ENCODE measurements around the gene AMBN. TPM values are rescaled to one million over a fixed set of nuclear protein-coding genes. Genes with fewer than 3 reads are reported as not detected.

The AMBN gene
- total and polyA plus RNA-seq, 10 donors, result not detected

DNA sequence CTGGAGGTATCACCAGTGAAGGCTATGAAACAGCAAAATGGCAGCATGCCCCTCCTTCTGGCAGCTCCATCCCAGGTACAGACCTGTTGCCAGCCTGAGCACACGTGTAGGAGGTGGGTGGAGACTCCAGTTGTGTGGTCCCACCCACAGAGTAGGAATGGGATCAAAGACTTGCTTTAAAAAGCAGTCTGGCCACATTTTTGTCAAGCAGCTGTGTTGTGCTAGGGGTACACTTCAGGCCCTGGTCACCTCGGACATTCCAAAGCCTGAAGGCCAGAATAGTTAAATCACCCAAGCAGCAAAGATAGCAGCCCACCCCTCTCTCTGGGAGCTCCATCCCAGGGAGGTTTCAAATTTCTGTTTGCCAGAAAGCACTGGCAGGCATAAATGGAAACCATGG is 20.3 kb upstream of the AMBN start:
- Histone ChIP-seq H3K36me3 (no peaks in the 10 kb centered on the region), H3K9me3 (peaks cover 0 to 10% (median 0%) of the 10 kb centered on the region in 8 donors), H3K4me1 (no peaks in the 10 kb centered on the region), H3K4me3 (no peak overlapping the region), H3K27me3 (replicated peaks in 1 of 7) (peaks cover 0 to 9% (median 0%) of the 10 kb centered on the region in 7 donors), H3K27ac (no peak overlapping the region)
- TF ChIP-seq POLR2A (IDR thresholded peaks at IDR 0.05) (no peak), CTCF (IDR thresholded peaks at IDR 0.05 in 8 of 11, conservative IDR thresholded peaks at IDR 0.05 in 3 of 11) (no peak), POLR2AphosphoS5 (IDR thresholded peaks at IDR 0.05) (no peak)
- DNase-seq, result no peak
- WGBS, 5 donors, result 41 to 80% (median 67%) methylated on average over 1 to 2 of the region's 2 CpGs
- intact Hi-C loops (cut with DNase I; ENCODE audit: low total_unique reads), result no loop called here

DNA sequence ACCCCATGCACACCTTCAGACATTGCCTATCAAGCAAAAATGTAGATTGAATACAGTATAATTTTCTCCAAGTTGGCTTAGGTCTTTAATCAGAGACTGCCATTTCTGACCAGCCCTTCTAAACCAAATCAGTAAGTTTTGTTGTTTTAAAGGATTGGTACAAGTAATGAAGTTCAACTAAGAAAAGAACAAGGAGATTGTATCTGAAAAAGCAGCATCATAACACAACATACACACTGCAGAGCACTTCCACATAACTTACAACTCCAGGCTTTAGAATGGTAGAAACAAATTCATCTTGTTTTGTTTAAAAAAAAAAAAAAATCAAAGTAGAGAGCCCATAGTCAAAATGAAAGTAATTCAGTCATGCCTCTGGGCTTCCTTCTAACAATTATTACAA is 16.1 kb upstream of the AMBN start:
- intact Hi-C loops (cut with DNase I; ENCODE audit: low total_unique reads), result no loop called here
- DNase-seq, result no peak
- Histone ChIP-seq H3K4me3 (no peak overlapping the region), H3K9me3 (no peaks in the 10 kb centered on the region), H3K4me1 (no peaks in the 10 kb centered on the region), H3K27me3 (replicated peaks in 1 of 7) (peaks cover 0 to 9% (median 0%) of the 10 kb centered on the region in 7 donors), H3K36me3 (no peaks in the 10 kb centered on the region), H3K27ac (no peak overlapping the region)
- TF ChIP-seq CTCF (IDR thresholded peaks at IDR 0.05 in 8 of 11, conservative IDR thresholded peaks at IDR 0.05 in 3 of 11), result no peak
- TF ChIP-seq POLR2AphosphoS5 (IDR thresholded peaks at IDR 0.05), result no peak
- no peak for TF ChIP-seq POLR2A (IDR thresholded peaks at IDR 0.05)

DNA sequence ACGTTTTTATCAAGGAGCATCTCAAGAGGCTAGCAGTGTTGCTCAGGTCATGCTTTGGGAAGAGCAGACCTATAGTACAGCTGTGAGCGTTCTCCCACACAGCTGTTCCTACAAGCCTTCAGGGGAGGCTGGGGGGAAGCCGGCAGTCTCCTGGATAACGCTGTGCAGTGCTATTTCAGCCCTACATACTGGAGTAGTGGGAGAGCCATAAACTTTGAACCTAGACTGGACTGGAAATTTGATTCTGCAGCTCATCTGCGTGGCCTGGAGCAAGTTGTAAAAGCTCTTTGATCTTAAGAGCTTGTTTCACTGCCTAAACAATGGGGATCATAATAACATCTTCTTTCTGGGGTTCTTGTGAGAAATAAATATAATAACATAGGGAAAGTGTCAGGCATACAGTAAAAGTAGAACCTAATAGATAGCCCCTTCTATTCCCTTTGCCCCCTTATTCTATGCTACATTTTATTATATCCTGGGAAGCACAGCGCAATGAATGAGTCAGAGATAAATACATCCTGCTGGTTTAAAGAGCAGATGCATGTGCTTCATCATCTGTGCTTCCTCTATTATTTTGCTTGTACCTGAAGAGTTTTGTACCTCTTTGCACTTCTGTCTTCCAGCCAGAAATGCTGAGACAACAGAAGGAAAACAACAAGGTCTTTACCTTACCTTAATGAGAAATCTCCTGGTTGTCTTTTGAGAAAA is 14.7 kb upstream of the AMBN start:
- Histone ChIP-seq H3K27me3 (replicated peaks in 1 of 7) (peaks cover 0 to 1% (median 0%) of the 10 kb centered on the region in 7 donors), H3K27ac (no peak overlapping the region), H3K4me1 (no peaks in the 10 kb centered on the region), H3K36me3 (no peaks in the 10 kb centered on the region), H3K4me3 (no peak overlapping the region), H3K9me3 (no peaks in the 10 kb centered on the region)
- 59 to 79% (median 75%) methylated on average over 6 of the region's 6 CpGs for WGBS, 5 donors
- no peak for TF ChIP-seq POLR2A (IDR thresholded peaks at IDR 0.05)
- no peak for TF ChIP-seq CTCF (IDR thresholded peaks at IDR 0.05 in 8 of 11, conservative IDR thresholded peaks at IDR 0.05 in 3 of 11)
- no peak for TF ChIP-seq POLR2AphosphoS5 (IDR thresholded peaks at IDR 0.05)
- no peak for DNase-seq
- intact Hi-C loops (cut with DNase I; ENCODE audit: low total_unique reads), result no loop called here

DNA sequence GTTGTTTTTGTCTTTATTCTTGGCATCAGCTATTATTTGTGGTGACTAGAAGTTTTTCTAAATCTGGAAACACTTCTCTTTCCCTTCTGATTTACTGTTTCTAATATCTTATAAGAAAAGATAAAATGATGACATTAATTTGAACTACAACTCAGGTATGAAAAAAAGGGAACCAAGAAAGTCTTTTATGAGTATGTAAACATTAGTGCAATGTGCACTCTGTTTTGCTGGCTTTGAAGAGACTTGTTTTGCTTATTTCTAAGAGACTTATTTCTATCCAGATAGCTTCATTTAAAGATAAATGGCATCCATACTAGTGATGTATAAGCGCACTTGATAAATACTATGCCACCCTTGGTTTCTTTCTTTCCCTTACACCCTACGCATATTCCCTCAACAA is 10.1 kb upstream of the AMBN start:
- no peaks in the 10 kb centered on the region for H3K36me3 ChIP-seq
- no peaks in the 10 kb centered on the region for H3K4me1 ChIP-seq
- TF ChIP-seq CTCF (IDR thresholded peaks at IDR 0.05 in 8 of 11, conservative IDR thresholded peaks at IDR 0.05 in 3 of 11) (no peak), POLR2AphosphoS5 (IDR thresholded peaks at IDR 0.05) (no peak), POLR2A (IDR thresholded peaks at IDR 0.05) (no peak)
- H3K27ac ChIP-seq, result no peak overlapping the region
- 67 to 93% (median 92%) methylated on average over 2 of the region's 2 CpGs for WGBS, 5 donors
- H3K4me3 ChIP-seq, result no peak overlapping the region
- H3K27me3 ChIP-seq (replicated peaks in 1 of 7), result no peaks in the 10 kb centered on the region
- no peak for DNase-seq
- no peaks in the 10 kb centered on the region for H3K9me3 ChIP-seq
- intact Hi-C loops (cut with DNase I; ENCODE audit: low total_unique reads), result no loop called here
